A549 (cell line): ENCODE measurements around the gene STK16.

ENCODE experiments used
- CHD2 ChIP-seq: fragments of 150-350 bp; IDR thresholded peaks from 2 replicates; pipeline ENCODE4 v1.6.1; 2014; ENCODE audit warnings: low read length; ENCODE audit not compliant: partially characterized antibody
- HDAC2 ChIP-seq: fragments of 200-600 bp; sonication (generic); IDR thresholded peaks from 2 replicates; pipeline ENCODE4 v1.6.1; 2016
- JUN ChIP-seq, 2 experiments: fragments of >200 bp; sonication (Bioruptor Twin); formaldehyde crosslinking; IDR thresholded peaks; 2 replicates in 1 of 2; 3 replicates in 1 of 2; pipeline ENCODE4 v1.6.1; 2016 to 2017
- POLR2AphosphoS2 ChIP-seq: conservative IDR thresholded peaks from 2 replicates; pipeline ENCODE4 v1.6.1; 2012; ENCODE audit warnings: low read length, improper control_type of control experiment, inconsistent platforms
- TF ChIP-seq, protein P1 (sequence below): fragments of >200 bp; sonication (Bioruptor Twin); formaldehyde crosslinking; IDR thresholded peaks from 3 replicates; pipeline ENCODE4 v1.6.1; 2016
- TF ChIP-seq, protein P2 (sequence below): fragments of >200 bp; sonication (Bioruptor Twin); formaldehyde crosslinking; IDR thresholded peaks from 3 replicates; pipeline ENCODE4 v1.5.1; 2016

DNA sequence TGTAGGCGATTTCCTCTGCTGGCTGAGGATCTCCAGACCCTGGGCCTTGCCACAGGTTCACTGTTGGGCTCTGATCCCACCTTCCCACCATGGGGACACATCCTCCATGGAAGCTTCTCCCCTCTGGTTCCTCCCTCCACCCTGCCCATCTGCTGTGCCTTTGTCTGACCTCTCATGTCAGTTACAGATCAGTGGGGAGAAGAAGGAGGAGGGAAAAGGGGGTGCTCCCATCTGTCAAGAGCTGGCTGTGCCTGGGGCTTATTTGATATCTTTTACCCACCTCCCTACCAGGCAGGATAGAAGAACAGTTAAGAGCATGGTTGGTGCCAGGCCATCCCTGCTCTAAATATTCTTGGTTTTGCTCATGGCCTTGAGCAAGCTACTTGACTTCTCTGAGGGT, 21.6 kb downstream of the STK16 start:
- TF ChIP-seq, protein P1, sequence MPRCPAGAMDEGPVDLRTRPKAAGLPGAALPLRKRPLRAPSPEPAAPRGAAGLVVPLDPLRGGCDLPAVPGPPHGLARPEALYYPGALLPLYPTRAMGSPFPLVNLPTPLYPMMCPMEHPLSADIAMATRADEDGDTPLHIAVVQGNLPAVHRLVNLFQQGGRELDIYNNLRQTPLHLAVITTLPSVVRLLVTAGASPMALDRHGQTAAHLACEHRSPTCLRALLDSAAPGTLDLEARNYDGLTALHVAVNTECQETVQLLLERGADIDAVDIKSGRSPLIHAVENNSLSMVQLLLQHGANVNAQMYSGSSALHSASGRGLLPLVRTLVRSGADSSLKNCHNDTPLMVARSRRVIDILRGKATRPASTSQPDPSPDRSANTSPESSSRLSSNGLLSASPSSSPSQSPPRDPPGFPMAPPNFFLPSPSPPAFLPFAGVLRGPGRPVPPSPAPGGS = no peak
- TF ChIP-seq, protein P2, sequence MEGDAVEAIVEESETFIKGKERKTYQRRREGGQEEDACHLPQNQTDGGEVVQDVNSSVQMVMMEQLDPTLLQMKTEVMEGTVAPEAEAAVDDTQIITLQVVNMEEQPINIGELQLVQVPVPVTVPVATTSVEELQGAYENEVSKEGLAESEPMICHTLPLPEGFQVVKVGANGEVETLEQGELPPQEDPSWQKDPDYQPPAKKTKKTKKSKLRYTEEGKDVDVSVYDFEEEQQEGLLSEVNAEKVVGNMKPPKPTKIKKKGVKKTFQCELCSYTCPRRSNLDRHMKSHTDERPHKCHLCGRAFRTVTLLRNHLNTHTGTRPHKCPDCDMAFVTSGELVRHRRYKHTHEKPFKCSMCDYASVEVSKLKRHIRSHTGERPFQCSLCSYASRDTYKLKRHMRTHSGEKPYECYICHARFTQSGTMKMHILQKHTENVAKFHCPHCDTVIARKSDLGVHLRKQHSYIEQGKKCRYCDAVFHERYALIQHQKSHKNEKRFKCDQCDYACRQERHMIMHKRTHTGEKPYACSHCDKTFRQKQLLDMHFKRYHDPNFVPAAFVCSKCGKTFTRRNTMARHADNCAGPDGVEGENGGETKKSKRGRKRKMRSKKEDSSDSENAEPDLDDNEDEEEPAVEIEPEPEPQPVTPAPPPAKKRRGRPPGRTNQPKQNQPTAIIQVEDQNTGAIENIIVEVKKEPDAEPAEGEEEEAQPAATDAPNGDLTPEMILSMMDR = no peak
- TF ChIP-seq JUN (IDR thresholded peaks at IDR 0.05) = no peak
- no peak for TF ChIP-seq CHD2
- TF ChIP-seq POLR2AphosphoS2 = no peak
- no peak for TF ChIP-seq HDAC2
